C4-2B (cell line): ENCODE measurements around the gene ABHD17B.

ENCODE experiments used
- H3K27ac ChIP-seq: fragments of 450-650 bp; 2 replicates; pipeline ENCODE4 v1.5.1; 2017
- ZFX ChIP-seq: fragments of 450-650 bp; IDR thresholded peaks from 2 replicates; pipeline ENCODE4 v1.6.1; 2017
- TF ChIP-seq, protein P1 (sequence below): fragments of 450-650 bp; conservative IDR thresholded peaks from 2 replicates; pipeline ENCODE4 v1.5.1; 2017; ENCODE audit warnings: mild to moderate bottlenecking

ABHD17B gene

DNA sequence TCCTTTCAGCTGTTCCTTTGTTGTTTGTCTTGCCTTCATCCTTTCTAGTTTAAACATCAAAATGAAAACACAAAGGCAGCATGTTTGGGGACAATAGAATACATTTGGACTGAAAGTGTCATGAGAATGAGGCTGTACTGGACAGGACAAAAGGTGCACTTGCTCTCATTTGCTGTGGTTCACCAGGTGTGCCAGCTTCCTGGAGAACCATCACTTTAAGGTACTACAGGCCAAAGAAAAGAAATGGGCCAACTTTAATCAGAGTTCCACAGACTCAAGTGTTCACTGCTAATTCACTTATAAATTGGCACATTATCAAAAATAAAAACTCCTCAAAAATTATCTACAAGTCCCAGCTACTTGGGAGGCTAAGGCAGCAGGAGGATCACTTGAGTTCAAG, 53.8 kb downstream of the ABHD17B start:
- TF ChIP-seq ZFX: no peak
- TF ChIP-seq, protein P1, sequence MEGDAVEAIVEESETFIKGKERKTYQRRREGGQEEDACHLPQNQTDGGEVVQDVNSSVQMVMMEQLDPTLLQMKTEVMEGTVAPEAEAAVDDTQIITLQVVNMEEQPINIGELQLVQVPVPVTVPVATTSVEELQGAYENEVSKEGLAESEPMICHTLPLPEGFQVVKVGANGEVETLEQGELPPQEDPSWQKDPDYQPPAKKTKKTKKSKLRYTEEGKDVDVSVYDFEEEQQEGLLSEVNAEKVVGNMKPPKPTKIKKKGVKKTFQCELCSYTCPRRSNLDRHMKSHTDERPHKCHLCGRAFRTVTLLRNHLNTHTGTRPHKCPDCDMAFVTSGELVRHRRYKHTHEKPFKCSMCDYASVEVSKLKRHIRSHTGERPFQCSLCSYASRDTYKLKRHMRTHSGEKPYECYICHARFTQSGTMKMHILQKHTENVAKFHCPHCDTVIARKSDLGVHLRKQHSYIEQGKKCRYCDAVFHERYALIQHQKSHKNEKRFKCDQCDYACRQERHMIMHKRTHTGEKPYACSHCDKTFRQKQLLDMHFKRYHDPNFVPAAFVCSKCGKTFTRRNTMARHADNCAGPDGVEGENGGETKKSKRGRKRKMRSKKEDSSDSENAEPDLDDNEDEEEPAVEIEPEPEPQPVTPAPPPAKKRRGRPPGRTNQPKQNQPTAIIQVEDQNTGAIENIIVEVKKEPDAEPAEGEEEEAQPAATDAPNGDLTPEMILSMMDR: no peak
- H3K27ac ChIP-seq: no peak overlapping the region

DNA sequence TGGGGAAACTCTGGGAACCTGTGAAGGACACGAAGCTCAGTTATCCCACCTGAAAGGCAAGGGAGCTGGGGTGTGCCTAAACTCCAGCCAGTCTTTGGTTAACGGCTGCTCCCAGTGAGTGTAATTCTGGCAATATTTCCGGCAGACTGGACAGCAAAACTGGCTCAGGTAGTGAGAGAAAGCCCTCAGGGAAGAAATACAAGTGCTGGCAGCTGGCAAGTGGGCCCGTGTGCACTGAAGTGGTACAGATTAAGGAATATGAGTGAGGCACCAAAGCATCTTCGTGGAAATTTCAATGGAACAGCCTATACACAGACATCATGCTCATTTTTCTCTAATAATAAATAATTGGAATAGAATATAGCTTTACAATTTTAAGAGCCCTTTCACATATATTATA, 56.2 kb downstream of the ABHD17B start:
- TF ChIP-seq, protein P1: no peak
- no peak for TF ChIP-seq ZFX
- H3K27ac ChIP-seq: no peak overlapping the region

DNA sequence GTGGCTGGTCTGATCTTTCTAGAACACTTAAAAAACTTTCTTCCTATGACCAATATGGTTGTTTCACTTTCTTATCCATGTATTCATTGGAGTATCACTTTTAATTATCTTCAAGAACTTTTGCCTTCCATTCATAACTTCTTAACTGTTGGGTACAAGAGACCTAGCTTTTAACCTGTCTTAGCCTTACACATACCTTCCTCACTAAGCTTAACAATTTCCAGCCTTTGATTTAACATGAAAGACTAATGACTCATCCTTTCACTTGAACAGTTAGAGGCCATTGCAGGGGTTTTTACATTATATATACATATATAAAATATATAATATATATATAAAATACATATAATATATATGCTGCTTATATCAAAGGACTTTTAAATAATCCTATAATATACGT, 57.9 kb downstream of the ABHD17B start:
- no peak for TF ChIP-seq ZFX
- TF ChIP-seq, protein P1: no peak
- H3K27ac ChIP-seq: no peak overlapping the region

DNA sequence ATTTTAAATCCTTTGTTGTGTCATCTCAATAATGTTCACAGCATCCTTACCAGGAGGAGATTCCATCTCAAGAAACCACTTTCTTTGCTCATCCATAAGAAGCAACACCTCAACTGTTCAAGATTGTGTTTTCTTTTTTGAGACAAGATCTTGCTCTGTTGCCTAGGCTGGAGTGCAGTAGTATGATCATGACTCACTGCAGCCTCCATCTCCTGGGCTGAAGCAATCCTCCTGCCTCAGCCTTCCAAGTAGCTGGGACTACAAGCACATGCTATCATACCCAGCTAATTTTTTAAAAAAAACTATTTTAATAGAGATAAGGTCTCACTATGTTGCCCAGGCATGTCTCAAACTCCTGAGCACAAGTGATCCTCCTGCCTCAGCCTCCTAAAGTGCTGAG, 60.0 kb downstream of the ABHD17B start:
- no peak overlapping the region for H3K27ac ChIP-seq
- TF ChIP-seq ZFX: no peak
- TF ChIP-seq, protein P1: no peak

DNA sequence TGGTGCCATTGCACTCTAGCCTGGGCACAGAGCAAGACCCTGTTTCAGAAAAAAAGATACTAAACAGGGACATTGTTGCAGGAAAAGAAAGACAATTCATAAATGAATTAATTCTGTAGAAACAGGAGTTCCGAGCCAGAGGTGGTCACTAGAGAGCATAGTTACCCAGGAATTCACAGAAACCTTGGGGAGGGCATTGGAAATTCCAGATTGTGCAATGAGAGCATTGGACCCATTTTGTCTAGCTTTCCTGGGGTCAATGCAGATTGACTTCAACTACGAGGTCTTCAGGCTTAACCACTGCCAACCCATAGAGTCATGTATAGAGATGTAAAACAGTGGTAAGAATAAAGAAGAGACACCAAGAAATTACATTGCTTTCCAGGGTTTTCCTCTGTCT, 63.1 kb downstream of the ABHD17B start:
- TF ChIP-seq, protein P1: no peak
- no peak for TF ChIP-seq ZFX

DNA sequence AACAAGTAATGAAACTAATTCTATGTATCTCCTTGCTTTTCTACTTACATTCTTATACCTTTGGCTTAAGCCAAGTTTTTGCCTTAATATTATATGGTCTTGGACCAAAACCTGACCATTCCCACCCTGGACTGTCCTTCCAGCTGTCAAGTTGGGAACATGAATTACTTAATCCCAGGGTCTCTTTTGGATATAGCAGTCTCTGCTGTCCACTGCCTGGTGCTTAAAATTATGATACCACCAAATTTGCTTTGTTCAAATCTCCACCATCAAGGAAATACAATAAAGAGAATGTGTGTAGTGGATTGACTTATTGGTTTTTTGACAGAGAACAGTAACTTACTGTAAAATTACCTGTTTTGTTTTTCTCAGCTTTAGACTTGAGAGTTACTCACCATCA, 66.2 kb downstream of the ABHD17B start:
- H3K27ac ChIP-seq: no peak overlapping the region
- TF ChIP-seq, protein P1: no peak
- TF ChIP-seq ZFX: no peak

More for the DNA sequence above, 63.1 kb downstream of the ABHD17B start:
- H3K27ac ChIP-seq: no peak overlapping the region

DNA sequence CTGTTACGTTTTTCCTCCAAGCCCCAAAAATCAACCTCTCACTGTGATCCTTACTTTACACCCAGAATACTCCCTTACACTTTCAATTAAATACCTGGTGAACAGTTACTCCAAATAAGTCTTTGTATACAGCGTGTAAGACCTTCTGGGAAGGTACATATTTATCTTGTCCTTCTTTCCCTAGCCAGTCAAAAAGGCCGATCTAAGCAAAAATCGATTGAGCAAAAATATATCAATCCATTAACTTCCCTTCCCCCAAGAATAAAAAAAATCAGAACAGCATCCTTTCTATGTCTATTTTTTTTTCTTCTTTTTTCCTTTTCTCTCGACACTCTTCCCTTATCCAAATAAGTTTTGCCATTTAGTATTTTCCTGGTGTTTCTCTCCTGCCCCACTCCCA, 71.3 kb downstream of the ABHD17B start:
- H3K27ac ChIP-seq: no peak overlapping the region
- TF ChIP-seq, protein P1: no peak
- no peak for TF ChIP-seq ZFX
